Immature natural killer cell (primary cell): Measurements from ENCODE around the gene C1QB. TPM values are rescaled to one million over a fixed set of nuclear protein-coding genes. Genes with fewer than 3 reads are reported as not detected.
"Not testable (repeated sequence)": the region's sequence is repeated elsewhere in the genome, so short reads cannot be mapped to it uniquely, and the experiment has no call there.

Source experiments
- DNase-seq, 3 donors: peaks; one replicate each; pipeline ENCODE4 v3.0.0; 2022; ENCODE audit warnings: mixed read lengths in 1 of 3
- H3K27ac Mint-ChIP-seq, 6 donors: one replicate each; pipeline ENCODE4 v1.8.0; 2020; ENCODE audit warnings: mixed read lengths in 6 of 6, mild to moderate bottlenecking in 5 of 6, inconsistent platforms in 4 of 6, moderate library complexity in 3 of 6
- H3K27me3 Mint-ChIP-seq, 3 donors: one replicate each; pipeline ENCODE4 v1.8.0; 2020 to 2021; ENCODE audit warnings: low read depth in 3 of 3, mild to moderate bottlenecking in 3 of 3, mixed read lengths in 3 of 3, moderate library complexity in 3 of 3, inconsistent platforms in 1 of 3
- H3K36me3 Mint-ChIP-seq, 3 donors: one replicate each; pipeline ENCODE4 v1.8.0; 2020; ENCODE audit warnings: mixed read lengths in 3 of 3, inconsistent platforms in 2 of 3, mild to moderate bottlenecking in 2 of 3
- H3K4me1 Mint-ChIP-seq, 2 donors: one replicate each; pipeline ENCODE4 v1.8.0; 2020; ENCODE audit warnings: inconsistent platforms in 2 of 2, mild to moderate bottlenecking in 2 of 2, mixed read lengths in 2 of 2, moderate library complexity in 1 of 2
- H3K4me3 Mint-ChIP-seq, 5 donors: one replicate each; pipeline ENCODE4 v1.8.0; 2020; ENCODE audit warnings: mild to moderate bottlenecking in 5 of 5, mixed read lengths in 5 of 5, inconsistent platforms in 3 of 5, moderate library complexity in 3 of 5
- H3K9me3 Mint-ChIP-seq, 6 donors: one replicate each; pipeline ENCODE4 v1.8.0; 2020; ENCODE audit warnings: mild to moderate bottlenecking in 6 of 6, mixed read lengths in 6 of 6, inconsistent platforms in 4 of 6, moderate library complexity in 3 of 6
- polyA plus RNA-seq, 3 donors: library from polyadenylated mRNA; unstranded; fragments of 300-500 nt; fragmentation: Illumina TruSeq; gene quantifications; one replicate each; pipeline ENCODE4 v1.2.3, GENCODE V29; 2021

C1QB gene
- polyA plus RNA-seq, 3 donors from 2014 or later, result not detected

DNA sequence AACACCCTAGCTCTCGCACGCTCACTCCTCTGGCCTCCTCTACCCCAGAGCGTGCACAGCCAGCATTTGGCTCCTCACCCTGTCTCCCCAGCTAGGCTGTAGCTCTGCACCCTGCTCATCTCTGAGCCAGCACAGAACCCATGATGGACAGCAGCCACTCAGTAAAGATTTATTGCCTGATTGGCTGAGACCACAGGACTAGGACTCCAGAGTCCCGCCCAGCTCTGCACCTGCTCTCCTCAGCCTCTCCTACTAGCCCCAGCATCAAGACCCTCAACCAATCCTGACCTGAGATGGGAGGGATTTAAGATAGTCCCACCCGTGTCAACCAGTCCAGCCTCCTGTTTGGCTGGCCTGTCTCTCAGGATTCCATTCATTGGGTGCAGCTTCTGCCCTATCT lies 9.3 kb downstream of the C1QB start:
- no peak for DNase-seq
- Mint-ChIP-seq H3K4me3 (no peak overlapping the region), H3K27ac (no peak overlapping the region), H3K9me3 (no peaks in the 10 kb centered on the region), H3K27me3 (peaks cover 0 to 5% (median 0%) of the 10 kb centered on the region in 3 donors), H3K4me1 (no peaks in the 10 kb centered on the region), H3K36me3 (no peaks in the 10 kb centered on the region)

DNA sequence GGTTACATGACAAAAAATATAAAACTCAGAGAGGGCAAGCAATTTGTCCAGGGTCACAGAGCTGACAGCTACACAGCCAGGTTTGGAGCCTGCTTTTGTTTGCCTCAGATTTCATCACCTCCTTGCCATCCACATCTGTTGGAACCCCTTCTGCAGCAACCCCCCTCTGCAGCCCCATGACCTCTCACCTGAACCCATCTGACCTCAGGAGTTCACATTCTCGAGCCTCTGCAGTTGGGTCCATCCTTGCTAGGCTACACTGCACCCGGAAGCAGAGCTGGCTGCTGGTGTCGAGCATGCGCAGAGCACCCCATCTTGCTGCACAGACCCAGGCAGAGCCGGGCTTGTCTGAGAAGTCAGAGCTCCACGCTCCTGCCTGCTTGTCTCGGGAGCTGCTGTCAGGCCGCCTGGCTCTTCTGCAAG lies 10.0 kb downstream of the C1QB start:
- Mint-ChIP-seq H3K36me3 (no peaks in the 10 kb centered on the region), H3K4me3 (no peak overlapping the region), H3K4me1 (no peaks in the 10 kb centered on the region), H3K27me3 (peaks cover 0 to 4% (median 0%) of the 10 kb centered on the region in 3 donors), H3K27ac (no peak overlapping the region), H3K9me3 (no peaks in the 10 kb centered on the region)
- no peak for DNase-seq

GRCh38 chr1:22665752-22666151 lies 12.7 kb downstream of the C1QB start:
- Mint-ChIP-seq H3K4me1 (no peaks in the 10 kb centered on the region), H3K27ac (no peak overlapping the region), H3K9me3 (no peaks in the 10 kb centered on the region), H3K36me3 (no peaks in the 10 kb centered on the region), H3K27me3 (peaks cover 0 to 5% (median 2%) of the 10 kb centered on the region in 3 donors), H3K4me3 (no peak overlapping the region)
- no peak for DNase-seq

GRCh38 chr1:22666412-22666811 lies 13.4 kb downstream of the C1QB start:
- Mint-ChIP-seq H3K4me1 (no peaks in the 10 kb centered on the region), H3K27ac (no peak overlapping the region), H3K4me3 (no peak overlapping the region), H3K27me3 (peaks cover 0 to 8% (median 2%) of the 10 kb centered on the region in 3 donors), H3K36me3 (no peaks in the 10 kb centered on the region), H3K9me3 (no peaks in the 10 kb centered on the region)
- no peak for DNase-seq

DNA sequence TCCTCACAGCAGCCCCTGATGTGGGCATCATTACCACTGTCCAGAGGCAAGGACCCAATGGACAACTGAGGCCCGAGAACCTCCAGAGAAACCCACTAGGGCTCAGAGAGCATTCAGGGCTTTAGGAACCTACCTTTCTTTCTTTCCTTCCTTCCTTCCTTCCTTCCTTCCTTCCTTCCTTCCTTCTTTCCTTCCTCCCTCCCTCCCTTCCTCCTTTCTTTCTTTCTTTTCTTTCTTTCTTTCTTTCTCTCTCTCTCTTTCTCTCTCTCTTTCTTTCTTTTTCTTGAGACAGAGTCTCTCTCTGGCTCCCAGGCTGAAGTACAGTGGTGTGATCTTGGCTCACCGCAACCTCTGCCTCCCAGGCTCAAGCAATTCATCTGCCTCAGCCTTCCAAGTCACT lies 15.8 kb downstream of the C1QB start:
- H3K36me3 Mint-ChIP-seq, H3K27ac Mint-ChIP-seq: not testable (repeated sequence)

GRCh38 chr1:22670352-22670975 lies 17.4 kb downstream of the C1QB start:
- Mint-ChIP-seq H3K27ac (no peak overlapping the region), H3K4me1 (no peaks in the 10 kb centered on the region), H3K36me3 (no peaks in the 10 kb centered on the region), H3K9me3 (no peaks in the 10 kb centered on the region), H3K4me3 (no peak overlapping the region), H3K27me3 (peaks cover 3 to 17% (median 10%) of the 10 kb centered on the region in 3 donors)
- no peak for DNase-seq

More for the DNA sequence above, 15.8 kb downstream of the C1QB start:
- H3K4me1 Mint-ChIP-seq, DNase-seq, H3K27me3 Mint-ChIP-seq, H3K9me3 Mint-ChIP-seq, H3K4me3 Mint-ChIP-seq: not testable (repeated sequence)

GRCh38 chr1:22671999-22672398 lies 19.0 kb downstream of the C1QB start:
- Mint-ChIP-seq H3K36me3 (no peaks in the 10 kb centered on the region), H3K27ac (no peak overlapping the region), H3K4me3 (no peak overlapping the region), H3K4me1 (no peaks in the 10 kb centered on the region), H3K27me3 (peaks cover 3 to 17% (median 10%) of the 10 kb centered on the region in 3 donors), H3K9me3 (no peaks in the 10 kb centered on the region)
- no peak for DNase-seq

DNA sequence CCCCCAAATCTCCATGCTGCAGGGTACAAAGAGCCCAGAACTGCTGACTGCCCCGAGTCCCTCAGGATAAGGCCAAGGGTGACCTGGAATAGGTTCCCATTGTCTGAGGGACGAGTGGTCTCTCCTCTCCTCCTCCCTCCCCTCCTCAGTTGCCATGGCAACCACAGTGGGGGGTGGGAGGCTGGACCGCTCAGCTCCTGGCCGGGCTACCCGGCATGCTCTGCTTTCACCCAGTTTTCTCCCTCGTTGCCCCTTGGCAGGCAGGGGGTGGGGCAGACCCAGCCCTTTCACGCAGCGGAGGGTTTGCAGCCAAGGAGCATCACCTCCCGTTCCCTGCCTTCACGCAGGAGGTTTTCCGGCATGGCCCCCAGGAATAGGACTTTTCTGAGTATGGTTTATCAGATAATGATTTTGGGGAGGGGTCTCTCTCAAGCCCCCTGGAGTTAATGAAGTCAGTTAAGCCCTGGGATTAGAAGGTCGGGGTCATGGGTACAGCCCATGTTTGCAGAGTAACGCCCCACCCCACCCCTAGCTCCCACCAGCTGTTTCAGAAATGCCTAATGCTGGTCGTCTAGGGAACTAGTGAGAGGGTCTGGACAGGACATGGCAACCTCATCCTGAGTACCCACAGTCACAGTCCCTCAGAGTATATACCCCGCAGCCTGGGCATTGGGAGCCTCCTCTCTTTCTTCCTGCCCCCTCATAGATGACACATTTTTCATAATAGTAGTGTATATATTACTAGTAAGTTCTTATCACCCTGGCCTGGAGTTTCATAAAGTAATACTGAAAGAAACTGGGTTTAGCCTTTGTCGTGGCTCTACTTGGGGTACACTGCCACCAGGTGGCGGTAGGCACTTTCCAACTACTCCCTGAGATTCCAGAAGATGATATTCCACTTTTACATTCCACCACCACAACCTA lies 20.7 kb downstream of the C1QB start:
- no peak overlapping the region for H3K27ac Mint-ChIP-seq
- no peak overlapping the region for H3K4me3 Mint-ChIP-seq
- no peaks in the 10 kb centered on the region for H3K4me1 Mint-ChIP-seq
- no peak for DNase-seq
- H3K36me3 Mint-ChIP-seq, result no peaks in the 10 kb centered on the region
- no peaks in the 10 kb centered on the region for H3K9me3 Mint-ChIP-seq
- H3K27me3 Mint-ChIP-seq, result peaks cover 4 to 17% (median 10%) of the 10 kb centered on the region in 3 donors

- no peak for DNase-seq
- Mint-ChIP-seq H3K27ac (no peak overlapping the region), H3K9me3 (no peaks in the 10 kb centered on the region), H3K27me3 (peaks cover 4 to 17% (median 10%) of the 10 kb centered on the region in 3 donors), H3K36me3 (no peaks in the 10 kb centered on the region), H3K4me3 (no peak overlapping the region), H3K4me1 (no peaks in the 10 kb centered on the region)
These were observed 21.3 kb downstream of the C1QB start for GRCh38 chr1:22674410-22674749.

DNA sequence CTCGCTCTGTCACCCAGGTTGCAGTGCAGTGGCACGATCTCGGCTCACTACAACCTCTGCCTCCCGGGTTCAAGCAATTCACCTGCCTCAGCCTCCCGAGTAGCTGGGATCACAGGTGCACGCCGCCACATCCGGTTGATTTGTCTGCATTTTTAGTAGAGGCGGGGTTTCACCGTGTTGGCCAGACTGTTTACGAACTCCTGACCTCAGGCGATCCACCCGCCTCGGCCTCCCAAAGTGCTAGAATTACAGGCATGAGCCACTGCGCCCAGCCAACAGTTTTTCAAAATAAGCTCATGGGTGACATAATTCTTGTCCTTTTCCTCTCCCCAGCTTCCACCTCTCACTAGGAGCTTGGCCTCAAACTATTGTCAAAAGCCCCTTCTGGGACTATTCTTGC lies 23.1 kb downstream of the C1QB start:
- DNase-seq, H3K27ac Mint-ChIP-seq, H3K4me1 Mint-ChIP-seq, H3K9me3 Mint-ChIP-seq, H3K4me3 Mint-ChIP-seq, H3K36me3 Mint-ChIP-seq: not testable (repeated sequence)
- H3K27me3 Mint-ChIP-seq, result peaks cover 4 to 18% (median 6%) of the 10 kb centered on the region in 3 donors

GRCh38 chr1:22676916-22677583 lies 24.0 kb downstream of the C1QB start:
- no peak overlapping the region for H3K27ac Mint-ChIP-seq
- H3K27me3 Mint-ChIP-seq, result peaks cover 2 to 18% (median 6%) of the 10 kb centered on the region in 3 donors
- no peaks in the 10 kb centered on the region for H3K36me3 Mint-ChIP-seq
- no peaks in the 10 kb centered on the region for H3K4me1 Mint-ChIP-seq
- no peaks in the 10 kb centered on the region for H3K9me3 Mint-ChIP-seq
- no peak overlapping the region for H3K4me3 Mint-ChIP-seq
- no peak for DNase-seq

DNA sequence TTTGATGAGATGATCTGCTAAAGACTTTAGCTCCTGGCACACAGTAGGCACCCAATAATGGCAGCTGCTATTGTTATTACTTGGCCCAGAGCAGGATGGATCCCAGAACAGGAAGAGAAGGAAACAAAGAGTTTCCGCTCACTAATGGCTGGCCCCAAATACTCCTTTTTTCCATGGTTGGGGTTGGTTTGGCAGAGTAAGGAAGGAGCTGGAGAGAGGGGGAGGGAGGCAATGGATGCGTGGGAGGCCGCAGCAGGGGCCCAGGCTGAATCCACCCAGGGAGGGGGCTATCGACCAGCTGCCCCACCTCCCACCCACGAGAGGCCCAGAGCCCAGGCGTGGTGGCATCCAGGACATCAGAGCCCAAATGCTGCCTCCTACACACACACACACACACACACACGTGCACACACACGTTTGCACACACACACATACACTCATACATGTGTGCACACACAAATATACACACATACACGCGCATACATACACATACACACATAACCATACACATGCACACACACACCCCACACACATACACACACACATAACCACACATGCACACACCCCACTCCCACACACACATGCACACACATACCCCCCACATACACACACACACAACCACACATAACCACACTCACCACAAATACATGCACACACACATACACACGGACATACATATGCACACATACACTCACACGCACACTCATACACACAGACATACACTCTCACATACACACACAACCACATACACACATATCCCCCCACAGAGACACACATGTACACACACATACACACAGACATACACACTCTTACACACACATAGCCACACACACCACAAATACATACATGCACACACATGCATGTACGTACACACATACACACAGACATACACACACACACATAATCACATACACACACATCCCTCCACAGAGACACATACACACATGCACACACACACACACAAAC lies 25.2 kb downstream of the C1QB start:
- no peaks in the 10 kb centered on the region for H3K9me3 Mint-ChIP-seq
- H3K36me3 Mint-ChIP-seq, result no peaks in the 10 kb centered on the region
- H3K27ac Mint-ChIP-seq, result no peak overlapping the region
- H3K4me3 Mint-ChIP-seq, result no peak overlapping the region
- H3K27me3 Mint-ChIP-seq, result peaks cover 2 to 16% (median 3%) of the 10 kb centered on the region in 3 donors
- no peak for DNase-seq
- no peaks in the 10 kb centered on the region for H3K4me1 Mint-ChIP-seq

DNA sequence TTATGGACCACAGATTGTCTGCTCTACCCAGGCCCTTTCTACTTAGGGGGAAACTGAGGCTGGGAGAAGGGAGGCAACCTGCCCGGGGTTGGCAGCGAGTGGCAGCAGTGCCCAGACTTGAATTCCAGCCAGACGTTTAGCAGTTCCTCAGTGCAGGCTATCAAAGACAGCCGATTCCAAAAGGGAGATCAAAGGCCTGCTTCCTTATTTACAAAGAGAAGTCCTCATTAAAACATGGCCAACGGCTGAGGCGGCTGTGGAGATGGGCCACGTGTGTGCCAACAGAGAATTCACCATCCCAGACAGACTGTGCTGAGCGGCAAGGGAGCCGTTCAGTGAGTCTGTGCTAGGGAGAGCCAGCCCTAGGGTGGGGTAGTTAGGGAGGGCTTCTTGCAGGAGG lies 27.7 kb downstream of the C1QB start:
- Mint-ChIP-seq H3K36me3 (no peaks in the 10 kb centered on the region), H3K27ac (no peak overlapping the region), H3K9me3 (no peaks in the 10 kb centered on the region), H3K27me3 (peaks cover 5 to 9% (median 7%) of the 10 kb centered on the region in 3 donors), H3K4me3 (no peak overlapping the region), H3K4me1 (no peaks in the 10 kb centered on the region)
- DNase-seq, result no peak
